GM11168 (cell line): ENCODE results near the gene QRFPR.
"Not testable (repeated sequence)": the region's sequence is repeated elsewhere in the genome, so short reads cannot be mapped to it uniquely, and the experiment has no call there.

Experiments
- in situ Hi-C: fragments of 300-500 bp; cut with MboI; formaldehyde crosslinking; loops from one replicate; pipeline ENCODE4 v1.12.0; 2022; ENCODE audit warnings: low sequenced_read_pairs; ENCODE audit not compliant: unreplicated experiment

QRFPR gene

GRCh38 chr4:121340247-121340646 lies 40.6 kb downstream of the QRFPR start:
- in situ Hi-C loops = no loop called here

- in situ Hi-C loops = no loop called here
Observed at GRCh38 chr4:121339824-121340223, 41.0 kb downstream of the QRFPR start.

GRCh38 chr4:121339307-121339706 lies 41.5 kb downstream of the QRFPR start:
- in situ Hi-C loops = no loop called here

- in situ Hi-C loops = no loop called here
Observed at GRCh38 chr4:121338518-121338917, 42.3 kb downstream of the QRFPR start.

- in situ Hi-C loops = no loop called here
Observed at GRCh38 chr4:121336706-121337105, 44.1 kb downstream of the QRFPR start.

- in situ Hi-C loops = no loop called here
Observed at GRCh38 chr4:121330180-121330665, 50.6 kb downstream of the QRFPR start.

GRCh38 chr4:121326597-121326996 lies 54.2 kb downstream of the QRFPR start:
- in situ Hi-C loops = no loop called here

GRCh38 chr4:121324331-121324730 lies 56.5 kb downstream of the QRFPR start:
- in situ Hi-C loops = no loop called here

- in situ Hi-C loops = no loop called here
Observed at GRCh38 chr4:121321466-121321865, 59.4 kb downstream of the QRFPR start.

- in situ Hi-C loops = no loop called here
Observed at GRCh38 chr4:121316091-121316490, 64.7 kb downstream of the QRFPR start.

GRCh38 chr4:121313430-121313829 lies 67.4 kb downstream of the QRFPR start:
- in situ Hi-C loops = not testable (repeated sequence)

GRCh38 chr4:121308828-121309227 lies 72.0 kb downstream of the QRFPR start:
- in situ Hi-C loops = no loop called here

- in situ Hi-C loops = no loop called here
Observed at GRCh38 chr4:121308328-121308663, 72.5 kb downstream of the QRFPR start.

GRCh38 chr4:121307445-121308327 lies 73.1 kb downstream of the QRFPR start:
- in situ Hi-C loops = no loop called here

- in situ Hi-C loops = no loop called here
Observed at GRCh38 chr4:121306931-121307330, 73.9 kb downstream of the QRFPR start.

GRCh38 chr4:121304893-121305292 lies 75.9 kb downstream of the QRFPR start:
- in situ Hi-C loops = no loop called here

GRCh38 chr4:121299367-121299766 lies 81.5 kb downstream of the QRFPR start:
- in situ Hi-C loops = no loop called here

- in situ Hi-C loops = no loop called here
Observed at GRCh38 chr4:121283319-121283718, 97.5 kb downstream of the QRFPR start.

GRCh38 chr4:121280425-121280824 lies 100.4 kb downstream of the QRFPR start:
- in situ Hi-C loops = no loop called here

- in situ Hi-C loops = no loop called here
Observed at GRCh38 chr4:121278811-121279368, 101.9 kb downstream of the QRFPR start.
